DOHH2 (cell line): Measurements from ENCODE around the gene NMB.
"Not testable (repeated sequence)": the region's sequence is repeated elsewhere in the genome, so short reads cannot be mapped to it uniquely, and the experiment has no call there.

Experiments used
- CTCF ChIP-seq: fragments of 200-600 bp; sonication (generic); IDR thresholded peaks from one replicate; pipeline ENCODE4 v1.5.1; 2014; ENCODE audit warnings: antibody characterized with exemption, mild to moderate bottlenecking, low read depth, low read length; ENCODE audit not compliant: poor library complexity, severe bottlenecking
- EZH2phosphoT487 ChIP-seq: fragments of 200-600 bp; sonication (generic); IDR thresholded peaks from 2 replicates; pipeline ENCODE4 v1.6.1; 2017; ENCODE audit warnings: borderline replicate concordance, mild to moderate bottlenecking, antibody characterized with exemption, low read length, moderate library complexity, mixed read lengths

- not testable (repeated sequence) for TF ChIP-seq CTCF, EZH2phosphoT487
Measured at GRCh38 chr15:84641871-84642270, 16.1 kb downstream of the NMB start.
